KOPT-K1 (cell line): Measurements from ENCODE around the gene TMEM87A.

Experiments
- H3K27ac ChIP-seq: fragments of 200-600 bp; sonication (generic); 2 replicates; pipeline ENCODE4 v1.5.1; 2016; ENCODE audit warnings: antibody characterized with exemption, mild to moderate bottlenecking, low read depth, low read length; ENCODE audit not compliant: poor library complexity, severe bottlenecking
- H3K36me3 ChIP-seq: fragments of 200-600 bp; sonication (generic); 2 replicates; pipeline ENCODE4 v1.5.1; 2017; ENCODE audit warnings: antibody characterized with exemption, mild to moderate bottlenecking, low read length, moderate library complexity; ENCODE audit not compliant: insufficient read depth
- H3K9me3 ChIP-seq: fragments of 200-600 bp; sonication (generic); 2 replicates; pipeline ENCODE4 v1.5.1; 2017; ENCODE audit warnings: antibody characterized with exemption, low read length, mild to moderate bottlenecking; ENCODE audit not compliant: insufficient read depth, poor library complexity, severe bottlenecking

TMEM87A gene

GRCh38 chr15:42201801-42202200 lies 71.4 kb downstream of the TMEM87A start:
- Histone ChIP-seq H3K27ac (no peak overlapping the region), H3K36me3 (peaks cover 26% of the 10 kb centered on the region; the same call in 1 of the 2 replicates), H3K9me3 (no peaks in the 10 kb centered on the region)

GRCh38 chr15:42199126-42199525 lies 74.1 kb downstream of the TMEM87A start:
- Histone ChIP-seq H3K27ac (no peak overlapping the region), H3K9me3 (no peaks in the 10 kb centered on the region), H3K36me3 (peaks cover 34% of the 10 kb centered on the region; the same call in 1 of the 2 replicates)

GRCh38 chr15:42198516-42198915 lies 74.7 kb downstream of the TMEM87A start:
- Histone ChIP-seq H3K27ac (no peak overlapping the region), H3K36me3 (peaks cover 34% of the 10 kb centered on the region; the same call in 1 of the 2 replicates), H3K9me3 (no peaks in the 10 kb centered on the region)

GRCh38 chr15:42194513-42194912 lies 78.7 kb downstream of the TMEM87A start:
- Histone ChIP-seq H3K9me3 (no peaks in the 10 kb centered on the region), H3K36me3 (peaks cover 38% of the 10 kb centered on the region), H3K27ac (no peak overlapping the region)

- H3K27ac ChIP-seq, result no peak overlapping the region
- peaks cover 43% of the 10 kb centered on the region for H3K36me3 ChIP-seq
- no peaks in the 10 kb centered on the region for H3K9me3 ChIP-seq
These were observed 79.8 kb downstream of the TMEM87A start for GRCh38 chr15:42193383-42193782.

GRCh38 chr15:42191610-42192346 lies 81.5 kb downstream of the TMEM87A start:
- Histone ChIP-seq H3K36me3 (peaks cover 51% of the 10 kb centered on the region), H3K27ac (peak overlapping the region; percentile 73)

GRCh38 chr15:42190370-42190769 lies 82.9 kb downstream of the TMEM87A start:
- peaks cover 64% of the 10 kb centered on the region for H3K36me3 ChIP-seq
- H3K27ac ChIP-seq, result peak overlapping the region; percentile 73
- no peaks in the 10 kb centered on the region for H3K9me3 ChIP-seq

More at GRCh38 chr15:42191610-42192346, 81.5 kb downstream of the TMEM87A start:
- H3K9me3 ChIP-seq, result no peaks in the 10 kb centered on the region

- H3K9me3 ChIP-seq, result no peaks in the 10 kb centered on the region
- H3K36me3 ChIP-seq, result peaks cover 77% of the 10 kb centered on the region
- no peak overlapping the region for H3K27ac ChIP-seq
These were observed 87.4 kb downstream of the TMEM87A start for GRCh38 chr15:42185801-42186200.

GRCh38 chr15:42184736-42185135 lies 88.5 kb downstream of the TMEM87A start:
- Histone ChIP-seq H3K27ac (no peak overlapping the region), H3K9me3 (no peaks in the 10 kb centered on the region), H3K36me3 (peaks cover 74% of the 10 kb centered on the region)

- Histone ChIP-seq H3K9me3 (no peaks in the 10 kb centered on the region), H3K36me3 (peaks cover 75% of the 10 kb centered on the region), H3K27ac (no peak overlapping the region)
These were observed 88.9 kb downstream of the TMEM87A start for GRCh38 chr15:42184296-42184695.

GRCh38 chr15:42182961-42183360 lies 90.3 kb downstream of the TMEM87A start:
- H3K36me3 ChIP-seq, result peaks cover 73% of the 10 kb centered on the region

GRCh38 chr15:42182328-42182886 lies 90.8 kb downstream of the TMEM87A start:
- H3K36me3 ChIP-seq, result peaks cover 72% of the 10 kb centered on the region
- H3K27ac ChIP-seq, result no peak overlapping the region
- H3K9me3 ChIP-seq, result no peaks in the 10 kb centered on the region

More at GRCh38 chr15:42182961-42183360, 90.3 kb downstream of the TMEM87A start:
- H3K9me3 ChIP-seq, result no peaks in the 10 kb centered on the region
- H3K27ac ChIP-seq, result no peak overlapping the region

- Histone ChIP-seq H3K27ac (no peak overlapping the region), H3K36me3 (peaks cover 69% of the 10 kb centered on the region), H3K9me3 (no peaks in the 10 kb centered on the region)
These were observed 95.2 kb downstream of the TMEM87A start for GRCh38 chr15:42178056-42178455.

- Histone ChIP-seq H3K36me3 (peaks cover 84% of the 10 kb centered on the region), H3K27ac (no peak overlapping the region), H3K9me3 (no peaks in the 10 kb centered on the region)
These were observed 97.6 kb downstream of the TMEM87A start for GRCh38 chr15:42175671-42176070.

- H3K36me3 ChIP-seq, result peaks cover 92% of the 10 kb centered on the region
- H3K27ac ChIP-seq, result no peak overlapping the region
- H3K9me3 ChIP-seq, result no peaks in the 10 kb centered on the region
These were observed 100.8 kb downstream of the TMEM87A start for GRCh38 chr15:42172475-42172874.

GRCh38 chr15:42171795-42172194 lies 101.4 kb downstream of the TMEM87A start:
- Histone ChIP-seq H3K27ac (no peak overlapping the region), H3K36me3 (peaks cover 94% of the 10 kb centered on the region), H3K9me3 (no peaks in the 10 kb centered on the region)
